GM19043 (cell line): ENCODE measurements around the gene ADGRV1.
"Not testable (repeated sequence)": the region's sequence is repeated elsewhere in the genome, so short reads cannot be mapped to it uniquely, and the experiment has no call there.

Source experiments
- ATAC-seq: cut with Tn5 transposase; IDR thresholded peaks from one replicate; pipeline ENCODE4 v1.9.1; 2021; ENCODE audit warnings: low read depth; ENCODE audit not compliant: unreplicated experiment

ADGRV1 gene

DNA sequence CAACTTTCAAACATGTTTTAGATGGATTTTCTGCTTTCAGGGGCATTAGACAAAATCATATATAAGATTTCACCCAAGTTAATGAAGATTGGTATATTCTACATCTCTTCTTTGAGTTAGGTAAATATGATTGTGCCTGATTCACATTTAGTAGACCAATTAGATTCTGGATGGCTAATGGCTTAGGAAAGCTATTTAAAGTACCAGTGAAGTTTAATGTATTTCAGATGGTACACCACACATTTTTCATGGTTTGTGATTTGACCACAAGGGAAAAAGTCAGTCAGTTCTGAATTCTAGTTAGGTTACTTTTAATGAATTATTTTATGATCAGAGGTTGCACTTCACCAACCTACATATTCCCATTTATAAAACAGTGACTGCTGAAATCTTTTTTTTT, 409.7 kb downstream of the ADGRV1 start:
- ATAC-seq, result no peak

DNA sequence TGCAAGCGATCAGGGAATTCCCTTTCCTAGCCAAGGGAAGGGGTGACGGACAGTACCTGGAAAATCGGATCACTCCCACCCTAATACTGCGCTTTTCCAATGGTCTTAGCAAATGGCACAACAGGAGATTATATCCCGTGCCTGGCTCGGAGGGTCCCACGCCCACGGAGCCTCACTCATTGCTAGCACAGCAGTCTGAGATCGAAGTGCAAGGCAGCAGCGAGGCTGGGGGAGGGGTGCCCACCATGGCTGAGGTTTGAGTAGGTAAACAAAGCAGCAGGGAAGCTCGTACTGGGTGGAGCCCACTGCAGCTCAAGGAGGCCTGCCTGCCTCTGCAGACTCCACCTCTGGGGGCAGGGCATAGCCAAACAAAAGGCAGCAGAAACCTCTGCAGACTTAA, 411.3 kb downstream of the ADGRV1 start:
- ATAC-seq, result not testable (repeated sequence)

DNA sequence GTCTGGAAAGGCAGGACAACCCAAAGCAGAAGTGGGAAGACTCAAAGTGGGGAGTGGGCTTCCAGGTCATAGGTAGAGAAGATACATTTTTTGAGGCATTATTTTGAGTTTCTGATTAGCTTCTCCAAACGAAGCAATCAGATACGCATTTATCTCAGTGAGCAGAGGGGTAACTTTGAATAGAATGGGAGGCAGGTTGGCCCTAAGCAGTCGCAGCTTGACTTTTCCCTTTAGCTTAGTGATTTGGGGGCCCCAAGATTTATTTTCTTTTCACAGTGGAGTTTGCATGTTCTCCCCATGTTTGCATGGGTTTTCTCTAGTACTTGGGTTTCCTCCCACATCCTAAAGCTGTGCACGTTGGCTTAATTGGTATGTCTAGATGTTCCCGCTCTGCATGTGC, 422.6 kb downstream of the ADGRV1 start:
- ATAC-seq, result no peak

DNA sequence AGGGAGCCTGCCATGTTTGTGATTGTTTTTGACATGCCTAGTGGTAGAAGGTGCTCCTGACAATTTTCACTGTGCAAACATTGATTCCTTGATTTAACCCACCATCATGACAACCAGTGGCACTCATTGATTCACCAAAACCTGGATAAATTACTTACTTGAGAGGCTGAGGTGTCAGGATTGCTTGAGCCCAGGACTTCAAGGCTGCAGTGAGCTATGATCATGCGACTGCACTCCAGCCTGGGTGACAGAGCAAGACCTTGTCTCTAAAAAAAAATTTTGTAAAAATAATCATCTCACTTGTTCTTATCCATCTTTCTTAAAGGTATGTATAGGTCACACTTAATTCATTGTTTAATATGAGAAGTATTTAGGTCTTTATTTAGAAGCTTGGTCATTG, 423.2 kb downstream of the ADGRV1 start:
- ATAC-seq, result no peak

DNA sequence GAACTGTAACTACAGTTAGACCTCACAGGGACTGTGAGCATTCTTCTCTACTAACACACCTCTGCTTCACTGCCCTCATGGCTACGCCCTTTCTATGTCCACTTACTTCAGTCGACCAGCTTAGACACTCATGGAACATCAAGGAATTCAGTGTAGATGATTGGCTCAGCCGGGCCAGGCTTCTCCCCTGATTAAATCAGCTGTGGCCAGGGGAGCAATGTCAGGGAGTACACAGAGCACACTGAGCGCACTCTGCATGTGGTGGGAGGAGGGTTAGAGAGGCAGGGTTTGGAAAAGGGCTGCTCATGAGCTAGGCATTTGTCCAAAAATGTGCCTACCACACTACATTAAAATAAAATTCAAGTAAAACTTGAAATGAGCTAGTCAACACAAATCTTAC, 424.0 kb downstream of the ADGRV1 start:
- no peak for ATAC-seq

DNA sequence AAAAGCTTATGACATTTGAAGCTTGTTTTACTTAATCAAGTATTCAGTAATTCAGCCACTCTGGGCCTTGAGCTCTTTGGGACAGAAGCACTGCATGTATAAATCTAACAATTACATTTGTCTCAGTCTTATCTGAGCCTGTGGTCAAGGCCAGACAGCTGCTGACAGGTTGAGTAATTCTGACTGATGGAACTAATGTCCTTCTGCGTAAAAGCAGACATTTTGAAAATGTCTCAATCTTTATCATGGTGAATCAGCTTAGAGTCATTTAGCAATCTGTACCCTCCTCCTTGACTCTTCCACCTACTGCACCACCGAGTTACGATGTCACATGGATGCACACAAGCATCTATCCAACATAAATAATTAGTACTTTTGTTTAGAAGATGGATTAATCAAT, 424.6 kb downstream of the ADGRV1 start:
- ATAC-seq, result no peak

DNA sequence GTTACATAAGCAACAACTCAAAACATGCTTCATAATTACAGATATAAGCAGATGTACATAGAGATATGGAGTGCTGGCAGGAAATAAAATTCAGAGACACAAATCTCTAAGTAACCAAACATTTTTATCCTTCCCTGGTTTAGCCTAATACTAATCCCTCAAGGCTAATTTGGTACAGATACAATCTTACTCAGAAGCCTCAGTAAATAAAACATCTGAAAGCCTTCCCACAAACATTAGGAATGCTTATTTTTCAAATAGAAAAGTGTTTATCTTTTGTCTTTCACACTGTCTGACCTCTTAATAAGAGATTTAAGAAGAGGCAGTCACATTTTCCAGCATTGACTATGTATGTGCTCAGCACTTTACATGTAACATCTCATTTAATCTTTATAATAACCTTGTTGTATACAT, 425.1 kb downstream of the ADGRV1 start:
- no peak for ATAC-seq

DNA sequence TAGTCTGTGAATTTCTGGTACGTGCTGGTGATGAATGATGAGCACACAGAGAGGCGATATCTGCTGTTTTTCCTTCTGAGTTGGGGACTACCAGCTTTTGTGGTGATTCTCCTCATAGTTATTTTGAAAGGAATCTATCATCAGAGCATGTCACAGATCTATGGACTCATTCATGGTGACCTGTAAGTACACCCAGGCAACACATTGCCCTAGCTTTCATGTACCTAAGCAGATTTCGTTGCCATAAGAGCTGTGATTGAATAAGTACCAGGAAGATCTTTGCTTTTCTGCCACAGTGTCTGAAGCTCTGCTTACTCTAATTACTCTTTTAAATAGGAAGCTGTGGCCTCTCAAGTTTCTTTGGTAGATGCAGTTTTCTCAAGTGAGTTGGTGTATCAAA, 426.7 kb downstream of the ADGRV1 start:
- no peak for ATAC-seq

DNA sequence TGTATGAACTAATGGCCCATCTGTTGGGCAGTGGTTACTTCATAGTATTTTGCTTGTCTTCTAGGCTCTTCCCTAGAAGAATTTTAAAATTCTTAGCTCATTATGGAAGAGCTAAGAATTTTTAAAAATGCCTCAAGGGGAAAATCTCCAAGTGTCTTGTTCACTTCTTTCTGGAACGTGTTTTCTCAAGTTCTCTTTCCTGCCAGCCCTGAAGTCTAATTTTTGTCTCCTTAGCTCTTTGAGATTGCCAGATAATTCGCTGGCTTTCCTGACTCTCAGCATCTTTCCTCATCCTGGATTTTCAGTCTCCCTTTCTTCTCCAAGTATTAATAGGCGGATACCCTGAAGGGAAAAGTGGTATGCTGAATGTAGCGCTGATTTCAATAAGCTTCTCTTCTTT, 429.1 kb downstream of the ADGRV1 start:
- ATAC-seq, result no peak

DNA sequence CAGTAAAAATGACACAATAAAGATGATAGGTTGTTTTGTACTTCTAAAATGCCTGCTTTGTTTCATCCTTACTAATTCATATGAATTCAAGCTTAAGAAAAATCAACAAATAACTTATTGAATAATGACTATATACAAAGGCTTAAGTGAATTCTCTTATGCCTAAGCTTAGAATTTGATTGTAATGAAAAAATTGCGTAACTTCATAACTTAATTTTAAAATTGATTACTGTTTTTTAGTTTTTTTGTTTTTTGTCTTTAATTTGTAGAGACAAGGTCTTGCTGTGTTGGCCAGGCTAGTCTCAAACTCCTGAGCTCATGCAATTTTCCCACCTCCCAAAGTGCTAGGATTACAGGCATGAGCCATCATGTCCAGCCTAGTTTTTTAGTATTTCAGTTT, 432.6 kb downstream of the ADGRV1 start:
- ATAC-seq, result no peak

DNA sequence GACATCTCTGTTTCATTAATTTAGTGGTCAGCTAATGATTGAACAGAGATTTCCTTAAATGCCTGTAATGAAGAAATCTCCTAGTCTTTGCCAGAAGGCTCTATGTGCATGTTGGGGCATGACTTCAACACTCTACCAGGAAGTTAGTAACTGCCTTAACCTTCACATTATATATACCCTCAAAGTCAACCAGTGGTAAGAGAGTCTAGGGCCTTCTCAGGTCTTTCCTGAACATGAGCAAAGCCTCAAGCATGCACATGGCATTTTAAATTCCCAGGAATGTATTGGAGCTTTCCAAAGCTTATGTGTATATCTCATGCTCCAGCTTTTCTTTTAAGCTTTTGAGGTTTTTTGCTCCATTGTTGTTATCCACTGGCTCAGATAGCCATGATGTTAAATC, 436.2 kb downstream of the ADGRV1 start:
- no peak for ATAC-seq

DNA sequence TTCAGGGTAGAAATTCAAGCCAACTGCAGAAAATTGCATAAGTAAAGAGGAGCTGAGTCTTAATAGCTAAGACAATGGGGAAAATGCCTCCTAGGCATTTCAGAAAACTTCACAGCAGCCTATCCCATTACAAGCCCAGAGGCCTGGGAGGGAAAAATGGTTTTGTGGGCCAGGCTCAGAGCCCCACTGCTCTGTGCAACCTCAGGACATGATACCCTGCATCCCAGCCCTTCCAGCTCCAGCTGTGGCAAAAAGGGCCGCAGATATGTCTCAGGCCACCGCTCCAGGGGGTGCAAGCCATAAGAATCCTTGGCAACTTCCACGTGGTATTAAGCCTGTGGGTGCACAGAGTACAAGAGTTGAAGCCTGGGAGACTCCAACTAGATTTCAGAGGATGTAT, 437.5 kb downstream of the ADGRV1 start:
- no peak for ATAC-seq

DNA sequence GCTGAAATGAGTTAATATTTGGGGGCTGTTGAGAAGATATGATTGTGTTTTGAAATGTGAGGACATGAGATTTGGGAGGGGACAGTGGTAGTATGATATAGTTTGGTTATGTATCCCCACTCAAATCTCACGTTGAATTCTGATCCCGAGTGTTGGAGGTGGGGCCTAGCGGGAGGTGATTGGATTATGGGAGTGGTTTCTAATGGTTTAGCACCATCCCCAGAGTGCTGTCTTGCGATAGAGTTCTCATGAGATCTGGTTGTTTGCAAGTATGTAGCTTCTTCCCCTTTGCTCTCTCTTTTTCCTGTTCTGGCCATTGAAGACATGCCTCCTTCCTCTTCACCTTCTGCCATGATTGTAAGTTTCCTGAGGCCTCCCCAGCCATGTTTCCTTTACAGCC, 438.5 kb downstream of the ADGRV1 start:
- ATAC-seq, result no peak

DNA sequence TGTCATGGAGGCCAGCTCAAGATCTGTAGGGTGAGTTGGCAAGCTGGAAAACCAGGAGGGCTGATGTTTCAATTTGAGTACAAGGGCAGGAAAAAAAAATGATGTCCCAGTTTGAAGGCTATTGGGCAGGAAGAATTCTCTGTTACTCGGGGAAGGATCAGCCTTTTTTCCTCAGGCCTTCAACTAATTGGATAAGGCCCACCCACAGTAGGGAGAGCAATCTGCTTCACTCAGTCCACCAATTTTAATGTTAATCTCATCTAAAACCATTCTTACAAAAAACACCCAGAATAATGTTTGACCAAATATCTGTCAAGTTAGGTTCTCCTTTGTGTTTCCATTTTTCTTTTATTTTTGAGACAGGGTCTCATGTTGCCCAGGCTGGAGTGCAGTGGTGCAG, 442.1 kb downstream of the ADGRV1 start:
- ATAC-seq, result no peak

DNA sequence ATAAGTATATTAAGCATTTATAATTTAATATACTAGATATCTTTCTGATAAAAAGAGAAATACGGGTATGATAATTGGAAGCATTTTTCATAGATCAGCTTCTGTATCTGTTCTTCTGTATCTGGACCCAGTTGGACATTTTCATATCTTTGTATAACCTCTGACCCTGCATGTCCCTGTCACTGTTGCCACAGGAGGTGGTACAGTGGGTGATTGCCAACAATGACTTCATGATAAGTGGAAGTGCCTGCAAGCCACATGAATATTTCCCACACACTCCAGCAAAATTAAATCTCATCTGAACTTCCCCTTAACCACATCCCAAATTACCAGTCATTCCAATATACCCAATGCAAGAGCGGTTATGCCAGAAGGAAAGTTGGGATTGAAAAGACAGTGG, 448.1 kb downstream of the ADGRV1 start:
- no peak for ATAC-seq

DNA sequence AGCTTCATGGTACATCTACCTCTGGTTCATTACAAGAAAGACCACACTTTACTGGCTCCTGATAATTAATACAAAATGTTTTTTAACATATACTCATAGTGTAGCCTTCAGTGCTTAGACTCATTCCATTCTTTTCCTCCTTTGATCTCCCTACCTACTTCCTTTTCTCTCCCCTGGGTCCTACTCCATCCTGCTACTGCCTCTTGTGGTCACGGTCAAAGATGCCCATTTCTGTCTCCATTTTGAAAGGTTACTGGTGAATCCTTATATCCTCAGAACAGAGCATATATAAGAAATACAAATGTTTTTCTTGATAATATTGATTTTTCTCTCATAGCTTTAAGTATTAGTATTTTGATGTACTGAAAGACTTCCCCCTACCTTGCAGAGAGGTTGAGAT, 448.7 kb downstream of the ADGRV1 start:
- no peak for ATAC-seq

DNA sequence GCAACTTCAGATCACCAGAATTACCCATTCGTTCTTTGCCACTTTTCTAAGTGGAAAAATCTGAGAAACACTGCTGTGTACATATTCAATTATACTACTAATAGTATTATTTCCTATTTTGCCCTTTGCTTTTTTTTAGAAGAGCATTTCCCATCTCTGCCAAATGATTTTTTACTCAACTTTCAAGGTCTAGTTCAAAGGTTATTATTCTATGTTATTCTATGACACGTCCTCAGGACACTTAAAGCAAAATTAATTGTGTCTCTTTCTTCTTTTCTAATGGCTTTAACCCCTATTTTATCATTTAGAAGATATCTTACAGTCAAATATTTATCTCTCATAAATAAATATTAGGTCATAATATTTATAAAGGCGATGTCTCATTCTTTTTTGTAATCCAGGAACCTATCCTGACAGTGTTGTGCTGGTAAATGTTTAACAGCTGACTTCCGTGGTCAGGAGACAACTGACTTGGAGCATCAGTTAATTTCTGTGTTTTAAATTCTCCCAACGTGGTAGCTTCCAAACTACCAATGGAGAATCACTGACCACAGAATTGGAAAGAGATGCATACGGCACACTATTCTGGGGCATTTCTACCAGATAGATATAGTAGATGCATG, 449.3 kb downstream of the ADGRV1 start:
- ATAC-seq, result no peak

DNA sequence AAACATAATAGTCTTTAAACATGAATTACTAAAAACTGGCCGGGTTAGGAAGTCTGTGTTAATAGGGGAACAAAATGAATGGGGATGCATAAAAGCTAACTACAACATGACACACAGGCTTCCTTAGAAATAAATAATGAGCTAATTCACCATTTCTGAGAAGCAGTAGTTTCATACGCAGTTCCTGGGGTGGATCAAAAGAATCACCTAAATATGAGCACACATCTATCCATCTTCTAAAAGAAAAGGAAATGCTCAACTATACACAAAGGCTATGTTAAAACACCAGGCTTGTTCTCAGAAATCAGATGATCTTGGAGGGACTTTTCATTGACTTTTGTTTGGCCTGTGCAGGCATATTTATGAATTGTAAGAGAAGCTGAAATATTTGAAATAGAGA, 451.5 kb downstream of the ADGRV1 start:
- ATAC-seq, result no peak

DNA sequence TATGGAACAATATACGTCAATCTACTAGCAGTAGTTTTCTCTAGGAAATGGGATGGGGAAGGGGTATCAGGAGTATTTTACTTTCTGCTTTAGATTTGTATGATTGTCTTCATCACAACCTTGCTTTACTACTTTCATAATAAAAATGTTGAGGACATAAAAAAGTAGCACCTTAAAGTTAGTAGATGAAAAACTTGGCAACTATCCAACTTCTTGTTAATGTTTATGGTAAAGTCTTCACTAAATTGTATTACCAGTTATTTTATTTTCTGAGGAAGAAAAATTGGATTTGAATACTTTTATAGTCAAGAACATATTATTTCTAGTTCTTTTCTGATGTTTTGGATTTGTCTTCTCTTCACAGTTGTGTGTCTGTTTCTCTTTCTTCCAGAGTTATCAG, 452.4 kb downstream of the ADGRV1 start:
- no peak for ATAC-seq

DNA sequence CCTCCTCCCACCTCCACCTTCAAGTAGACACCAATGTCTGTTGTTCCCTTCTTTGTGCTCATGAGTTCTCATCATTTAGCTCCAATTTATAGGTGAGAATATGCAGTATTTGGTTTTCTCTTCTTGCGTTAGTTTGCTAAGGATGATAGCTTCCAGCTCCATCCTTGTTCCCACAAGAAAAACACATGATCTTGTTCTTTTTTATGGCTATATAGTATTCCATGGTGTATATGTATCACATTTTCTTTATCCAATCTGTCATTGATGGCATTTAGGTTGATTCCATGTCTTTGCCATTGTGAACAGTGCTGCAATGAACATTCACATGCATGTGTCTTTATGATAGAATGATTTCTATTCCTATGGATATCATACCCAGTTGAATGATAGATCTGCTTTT, 454.3 kb downstream of the ADGRV1 start:
- not testable (repeated sequence) for ATAC-seq

DNA sequence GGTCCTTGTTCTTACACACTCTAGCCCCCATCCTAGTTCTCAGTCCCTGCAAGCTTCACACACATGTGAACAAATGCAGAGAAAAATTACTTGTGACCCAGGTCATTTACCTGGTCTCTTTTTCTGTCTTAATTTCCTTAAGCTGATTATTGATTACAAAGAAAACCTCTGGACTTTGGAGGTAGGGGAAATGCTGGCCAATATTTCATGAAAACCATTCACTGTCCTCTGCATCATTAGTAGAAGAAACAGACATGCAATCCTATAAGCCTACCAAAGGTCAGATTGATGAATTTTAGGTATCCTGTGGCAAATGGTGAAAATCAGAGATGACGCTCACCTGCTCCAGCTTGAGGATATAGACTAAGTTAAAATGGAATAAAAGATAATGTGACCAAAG, 457.7 kb downstream of the ADGRV1 start:
- no peak for ATAC-seq

DNA sequence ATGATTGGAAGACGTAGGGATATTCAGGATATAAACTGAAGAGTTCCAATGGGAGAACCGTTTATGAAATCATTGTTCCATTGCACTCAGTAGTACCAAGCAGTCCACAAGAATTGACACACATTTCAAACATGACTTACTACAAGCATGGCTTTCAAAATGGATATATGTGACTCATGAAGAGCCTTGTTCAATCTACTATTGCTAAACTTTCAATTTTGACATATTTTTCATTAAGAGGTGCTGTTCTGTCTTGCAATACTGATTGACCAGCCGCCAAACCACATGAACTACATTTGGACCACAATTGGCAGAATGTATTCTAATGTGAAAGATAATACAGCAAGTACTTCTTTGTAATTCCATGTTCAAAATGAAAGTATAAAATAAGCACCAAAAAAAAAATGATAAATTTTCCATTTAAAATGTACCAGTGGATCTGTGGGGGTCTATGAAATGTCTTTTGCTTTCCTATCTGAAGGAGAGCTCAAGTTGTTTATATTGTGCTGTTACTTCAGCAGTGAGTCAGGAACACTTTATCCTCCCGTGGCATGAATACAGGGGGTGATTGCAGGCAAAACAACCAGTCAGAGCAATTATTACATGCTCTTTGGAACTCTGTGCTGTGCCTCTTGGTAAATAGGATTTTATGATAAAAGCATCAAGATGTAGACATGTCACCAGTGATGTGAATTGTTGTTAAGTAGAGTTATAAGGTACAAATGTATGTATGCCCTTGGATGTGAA, 458.5 kb downstream of the ADGRV1 start:
- no peak for ATAC-seq

DNA sequence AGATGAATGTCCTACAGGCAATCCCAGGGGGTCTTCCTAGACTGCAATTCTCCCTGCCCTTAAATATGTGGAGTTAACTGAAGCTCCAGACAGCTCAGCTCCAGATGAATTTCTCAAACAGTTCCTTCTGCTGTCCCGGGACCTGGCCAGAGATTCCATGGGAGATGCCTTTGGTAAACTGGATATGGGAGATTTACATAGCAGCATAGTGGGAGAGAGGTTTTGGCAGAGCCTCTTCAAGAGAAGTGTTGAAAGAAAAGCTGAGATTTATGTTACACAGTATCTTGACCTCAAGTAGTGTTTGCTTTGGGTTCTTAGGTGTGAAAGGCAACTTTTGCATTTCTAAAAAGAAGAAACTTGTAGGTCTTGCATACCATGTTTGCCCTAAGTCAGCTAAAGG, 459.6 kb downstream of the ADGRV1 start:
- ATAC-seq, result no peak
